ENCODE measurements around the gene RASGEF1B.
"Not testable (repeated sequence)": the region's sequence is repeated elsewhere in the genome, so short reads cannot be mapped to it uniquely, and the experiment has no call there.

RASGEF1B gene

DNA sequence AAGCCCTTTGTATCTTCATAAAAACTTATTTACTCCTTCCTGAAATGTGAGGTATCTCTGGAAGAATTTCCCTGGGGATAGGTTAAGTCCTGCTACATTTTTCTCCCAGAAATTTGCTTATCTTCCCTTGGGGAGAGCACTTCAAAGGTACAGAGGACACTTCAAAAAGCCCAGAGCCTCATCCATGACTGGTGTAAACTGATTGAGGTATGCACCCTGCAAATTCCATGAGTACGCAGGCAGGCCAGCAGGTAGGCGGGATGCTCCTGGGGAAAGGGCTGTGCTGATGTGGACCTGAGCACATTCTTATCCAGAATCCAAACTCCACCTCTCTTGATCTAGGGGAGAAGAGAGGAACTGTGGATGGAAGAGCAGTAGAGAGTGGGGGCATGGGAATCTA, 26.3 kb upstream of the RASGEF1B start:
- DNase-seq: no peak

DNA sequence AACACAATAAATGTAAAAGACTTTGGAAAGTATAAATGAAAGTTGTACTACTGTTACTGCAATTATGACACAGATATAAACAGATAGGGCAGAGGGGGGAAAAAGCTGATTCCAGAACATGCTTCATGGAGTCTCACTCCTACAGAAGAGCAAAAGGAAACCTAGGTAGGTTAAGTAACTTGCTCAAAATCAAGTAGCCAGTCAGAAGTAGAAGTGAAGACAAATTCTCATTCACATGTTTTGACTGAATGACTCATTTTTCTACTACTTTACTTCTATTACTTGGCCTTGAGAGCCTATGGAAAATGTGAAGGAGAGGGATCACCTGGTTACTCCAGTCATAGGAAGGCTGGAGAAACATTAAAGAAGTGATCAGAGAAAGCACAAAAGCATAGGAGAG, 23.6 kb upstream of the RASGEF1B start:
- DNase-seq: no peak

DNA sequence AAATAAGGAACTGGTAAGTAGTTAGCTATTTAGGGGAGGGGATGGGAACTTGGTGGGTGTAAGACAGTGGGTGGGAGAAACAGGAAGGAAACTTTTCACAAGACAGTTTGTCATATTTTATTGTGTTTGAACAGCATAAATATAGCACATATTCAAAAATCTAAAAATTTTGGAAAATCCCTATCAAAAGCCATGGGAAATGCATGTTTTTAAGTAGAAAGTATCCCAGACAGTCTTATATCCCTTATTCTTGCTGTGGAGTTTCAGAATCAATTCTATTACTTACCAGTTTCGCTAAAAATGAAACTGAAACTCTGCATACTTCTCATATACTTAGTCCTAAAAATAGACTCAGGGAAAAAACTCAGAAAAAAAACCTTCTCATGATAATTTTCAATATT, 22.3 kb upstream of the RASGEF1B start:
- DNase-seq: peak; percentile 55

DNA sequence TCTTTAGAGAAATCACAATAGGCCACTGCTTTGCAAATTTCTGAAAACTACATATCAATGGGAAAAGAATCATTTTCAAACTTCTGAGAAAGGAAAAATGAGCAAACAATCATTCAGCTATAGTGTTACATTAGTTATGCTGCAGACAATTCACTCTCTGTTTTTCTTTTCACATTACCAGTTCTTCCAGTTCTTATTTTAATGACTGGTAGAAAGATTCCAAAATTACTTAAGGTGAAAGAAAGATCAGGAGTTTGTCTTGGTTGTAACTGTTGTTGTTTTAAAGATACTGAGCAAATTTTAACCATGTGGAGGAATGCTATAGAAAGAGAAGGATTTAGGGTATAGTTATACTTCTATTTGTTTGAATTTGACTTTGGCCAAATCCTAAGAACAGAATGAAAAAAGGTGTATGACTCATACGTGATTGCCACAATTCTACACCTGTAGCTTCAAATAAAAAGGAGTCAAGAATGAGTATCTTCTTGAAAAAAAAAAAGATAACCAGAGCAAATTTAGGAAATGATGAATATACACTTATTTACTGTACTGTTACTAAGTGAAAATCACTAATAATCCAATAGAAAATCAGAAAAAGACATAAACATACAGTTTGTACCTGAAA, 21.0 kb upstream of the RASGEF1B start:
- DNase-seq: peak; percentile 41

DNA sequence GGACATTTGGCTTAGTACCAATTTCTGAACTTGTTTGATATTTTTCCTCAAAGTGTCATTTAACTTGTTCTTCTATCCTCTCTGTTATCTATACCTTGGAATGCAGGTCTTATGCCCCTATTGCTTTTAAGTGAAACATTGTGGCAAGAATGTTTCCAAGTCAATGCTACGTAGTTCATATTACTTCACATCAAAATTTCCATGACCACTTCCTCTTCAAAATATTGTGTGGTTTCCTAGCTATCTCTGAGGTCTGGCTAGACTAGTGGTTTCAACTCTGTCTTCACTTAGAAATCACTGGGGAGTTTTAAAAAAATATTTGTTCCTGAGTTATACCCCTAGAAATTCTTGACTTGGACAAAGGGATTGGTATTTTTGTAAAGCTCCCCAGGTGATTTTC, 20.2 kb upstream of the RASGEF1B start:
- peak; percentile 10 for DNase-seq

DNA sequence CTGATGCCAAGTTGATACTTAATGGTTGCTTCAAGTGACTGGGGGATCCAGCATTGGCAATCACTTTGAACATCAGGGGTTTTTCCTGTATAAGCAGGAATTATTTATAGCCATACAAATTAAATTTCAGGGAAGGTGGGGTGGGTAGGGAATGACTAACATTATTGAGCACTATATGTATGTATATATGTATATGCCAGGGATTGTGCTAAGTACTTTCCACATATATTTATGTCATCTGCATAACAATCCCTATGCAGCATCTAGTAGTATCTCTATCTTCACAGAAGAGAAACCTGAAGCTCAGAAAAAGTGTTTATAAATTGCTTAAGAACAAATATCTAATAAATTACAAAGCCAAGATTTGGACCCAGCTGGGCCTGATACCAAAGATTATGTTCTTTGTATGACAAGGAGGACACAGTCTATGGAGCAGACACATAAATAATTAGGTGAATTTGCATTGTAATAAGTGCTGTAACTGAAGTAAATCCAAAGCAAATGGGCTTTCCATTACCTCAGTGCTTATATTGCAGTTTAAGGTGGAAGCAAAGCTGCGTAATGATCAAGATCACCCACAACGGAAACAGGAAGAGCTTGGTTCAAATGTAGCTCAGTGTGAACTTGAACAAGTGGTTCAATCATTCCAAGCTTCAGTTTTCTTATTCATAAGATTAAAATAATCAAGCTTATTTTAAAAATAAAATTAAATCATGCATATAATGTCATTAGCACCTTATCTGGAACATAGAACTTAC, 18.9 kb upstream of the RASGEF1B start:
- DNase-seq: no peak

DNA sequence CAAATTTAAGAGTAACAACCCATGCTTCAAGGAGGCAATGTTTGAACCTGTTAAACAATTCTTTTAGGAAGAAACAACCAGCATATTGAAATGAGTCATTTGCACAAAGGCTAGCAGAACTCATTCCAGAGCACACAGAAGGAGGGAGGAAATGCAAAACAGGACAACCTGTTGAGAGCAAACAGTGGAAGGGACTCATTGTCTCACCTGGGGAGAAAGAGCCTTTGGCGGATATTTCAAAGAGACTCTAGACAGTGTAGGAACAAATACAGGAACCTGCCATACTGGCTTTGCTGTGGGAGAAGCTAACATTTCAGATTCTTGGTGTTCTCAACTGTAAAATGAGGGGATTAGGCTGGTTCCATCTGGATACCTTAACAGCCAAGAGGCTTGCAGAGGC, 14.8 kb upstream of the RASGEF1B start:
- peak; percentile 87 for DNase-seq

DNA sequence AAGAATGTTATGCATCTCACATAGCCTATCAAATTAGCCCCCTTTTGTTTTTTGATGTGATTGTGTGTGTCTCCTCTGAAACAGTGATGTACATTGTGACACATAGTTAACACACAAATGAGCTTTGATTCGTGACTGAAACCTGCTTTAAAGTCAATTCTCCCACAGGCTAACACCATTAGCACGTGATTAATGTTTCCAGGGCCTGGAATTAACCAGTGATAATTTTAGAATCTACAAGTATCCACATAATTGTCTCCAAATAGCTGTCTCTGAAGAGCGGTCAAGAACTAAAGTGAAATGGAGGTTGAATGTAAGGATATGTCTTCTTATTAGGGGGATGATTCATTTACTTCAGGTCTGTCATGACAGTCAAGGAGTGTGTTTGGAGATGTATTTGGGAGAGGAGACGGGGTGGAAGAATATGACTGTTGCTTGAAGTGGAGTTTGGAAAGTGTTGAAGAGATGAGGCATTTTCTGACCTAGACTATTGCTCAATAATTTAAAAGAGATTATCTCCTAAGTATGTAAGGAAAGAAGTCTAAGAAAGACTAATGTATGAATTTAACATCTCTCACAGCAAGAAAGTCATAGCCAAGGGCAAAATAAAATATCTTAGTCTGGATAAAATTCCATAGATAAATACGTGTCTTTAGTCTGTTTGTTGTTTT, 13.7 kb upstream of the RASGEF1B start:
- no peak for DNase-seq

DNA sequence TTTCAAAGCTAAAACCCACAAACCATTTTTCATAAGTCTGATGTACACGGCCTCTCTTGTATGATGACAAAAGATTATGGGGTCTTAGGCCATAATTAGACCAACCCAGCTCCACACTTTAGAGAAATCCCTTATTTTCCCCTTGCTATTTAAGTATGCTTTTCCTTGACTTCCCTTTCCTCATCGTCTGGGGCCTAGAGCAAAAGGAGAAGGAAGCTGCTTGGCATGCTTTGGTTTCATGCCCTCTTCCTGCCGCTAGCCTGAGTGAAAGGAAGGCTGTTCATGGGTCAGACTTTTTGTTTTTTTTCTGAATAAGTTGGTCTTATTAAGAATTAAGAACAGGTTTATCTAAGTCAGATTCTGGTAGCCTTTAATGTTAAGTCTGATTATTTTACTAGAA, 10.6 kb upstream of the RASGEF1B start:
- no peak for DNase-seq

DNA sequence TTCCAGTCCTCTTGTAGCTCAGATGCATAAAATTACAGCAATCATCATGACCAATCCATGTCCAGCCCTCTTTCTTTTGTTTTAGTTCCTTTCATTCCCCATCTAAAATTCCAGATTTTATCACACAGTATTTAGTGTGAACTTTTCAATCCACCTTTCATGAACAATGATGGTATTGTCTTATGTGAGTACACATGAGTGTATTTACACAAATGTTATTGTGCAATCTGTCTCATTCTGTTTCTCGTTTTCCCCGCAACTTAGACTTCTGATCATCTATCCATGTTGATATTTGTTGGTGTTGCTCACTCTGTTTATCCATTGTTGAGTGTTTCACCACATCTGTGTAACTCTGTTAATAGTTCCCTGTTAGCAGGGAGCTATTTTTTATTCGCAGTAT, 9.4 kb upstream of the RASGEF1B start:
- DNase-seq: no peak

DNA sequence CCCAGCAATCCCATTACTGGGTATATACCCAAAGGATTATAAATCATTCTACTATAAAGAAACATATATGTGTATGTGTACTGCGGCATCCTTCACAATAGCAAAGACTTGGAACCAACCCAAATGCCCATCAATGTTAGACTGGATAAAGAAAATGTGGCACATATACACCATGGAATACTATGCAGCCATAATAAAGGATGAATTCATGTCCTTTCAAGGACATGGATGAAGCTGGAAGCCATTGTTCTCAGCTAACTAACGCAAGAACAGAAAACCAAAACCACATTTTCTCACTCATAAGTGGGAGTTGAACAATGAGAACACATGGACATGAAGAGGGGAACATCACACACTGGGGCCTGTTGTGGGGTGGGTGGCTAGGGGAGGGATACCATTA, 7.9 kb upstream of the RASGEF1B start:
- DNase-seq: not testable (repeated sequence)

DNA sequence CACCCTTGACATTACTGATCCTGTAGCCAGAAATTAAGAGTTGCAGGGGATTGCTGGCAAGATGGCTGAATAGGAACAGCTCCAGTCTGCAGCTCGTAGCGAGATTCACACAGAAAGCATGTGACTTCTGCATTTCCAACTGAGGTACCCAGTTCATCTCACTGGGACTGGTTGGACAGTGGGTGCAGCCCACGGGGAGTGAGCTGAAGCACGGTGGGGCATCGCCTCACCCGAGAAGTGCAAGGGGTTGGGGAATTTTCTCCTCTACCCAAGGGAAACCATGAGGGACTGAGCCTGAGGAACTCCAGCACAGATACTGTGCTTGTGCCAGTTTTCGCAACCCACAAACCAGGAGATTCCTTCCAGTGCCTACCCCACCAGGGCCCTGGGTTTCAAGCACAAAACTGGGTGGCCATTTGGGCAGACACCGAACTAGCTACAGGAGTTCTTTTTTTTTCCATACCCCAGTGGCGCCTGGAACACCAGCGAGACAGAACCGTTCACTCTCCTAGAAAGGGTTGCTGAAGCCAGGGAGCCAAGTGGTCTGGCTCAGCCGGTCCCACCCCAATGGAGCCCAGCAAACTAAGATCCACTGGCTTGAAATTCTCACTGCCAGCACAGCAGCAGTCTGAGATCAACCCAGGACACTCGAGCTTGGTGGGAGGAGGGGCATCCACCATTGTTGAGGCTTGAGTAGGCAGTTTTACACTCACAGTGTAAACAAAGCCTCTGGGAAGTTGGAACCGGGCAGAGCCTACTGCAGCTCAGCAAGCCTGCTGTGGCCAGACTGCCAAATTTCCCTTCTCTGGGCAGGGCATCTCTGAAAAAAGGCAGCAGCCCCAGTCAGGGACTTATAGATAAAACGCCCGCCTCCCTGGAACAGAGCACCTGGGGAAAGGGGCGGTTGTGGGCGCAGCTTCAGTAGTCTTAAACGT, 1.9 kb upstream of the RASGEF1B start:
- DNase-seq: peak; percentile 85

DNA sequence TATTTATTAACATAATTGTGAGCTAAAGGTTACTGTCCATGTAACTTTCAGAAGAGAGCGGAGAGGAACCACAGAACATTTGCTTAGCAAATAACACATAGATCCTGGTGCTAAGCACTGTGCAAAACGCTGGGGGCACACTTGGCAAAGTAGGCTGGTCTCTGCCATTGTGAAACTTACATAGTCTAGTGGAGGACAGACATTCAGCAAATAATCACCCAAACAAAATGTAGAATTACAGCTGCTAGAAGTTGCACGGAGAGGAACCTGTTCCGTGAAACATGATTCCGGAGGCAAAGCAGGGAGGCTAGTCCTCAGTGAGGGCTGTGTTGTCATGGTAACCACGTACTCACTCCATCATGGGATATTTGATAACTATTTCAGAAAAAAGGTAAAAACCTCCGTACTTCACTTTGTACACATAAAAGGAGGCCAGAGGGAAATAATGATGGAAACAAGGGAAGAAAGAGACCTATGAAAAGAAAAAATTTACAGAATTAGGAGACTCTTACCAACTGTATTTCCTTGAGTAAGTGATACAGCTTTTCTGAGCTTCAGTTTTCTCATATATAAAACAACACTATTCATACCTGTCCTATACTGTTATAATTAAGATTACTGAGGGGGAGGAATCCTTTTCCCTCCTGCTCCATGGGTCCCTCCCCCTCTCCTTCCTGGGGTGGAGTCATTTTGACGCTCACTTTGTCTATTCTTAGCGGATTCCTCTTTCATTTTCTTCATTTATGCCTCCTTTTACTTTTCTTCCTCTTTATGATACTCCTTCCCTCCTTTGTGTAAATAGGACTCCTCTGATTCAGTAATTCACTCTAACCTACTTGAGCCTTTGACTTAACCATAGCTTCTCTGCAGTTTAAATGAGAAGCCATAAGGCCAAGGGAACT, 825 bp upstream of the RASGEF1B start:
- peak; percentile 93 for DNase-seq

DNA sequence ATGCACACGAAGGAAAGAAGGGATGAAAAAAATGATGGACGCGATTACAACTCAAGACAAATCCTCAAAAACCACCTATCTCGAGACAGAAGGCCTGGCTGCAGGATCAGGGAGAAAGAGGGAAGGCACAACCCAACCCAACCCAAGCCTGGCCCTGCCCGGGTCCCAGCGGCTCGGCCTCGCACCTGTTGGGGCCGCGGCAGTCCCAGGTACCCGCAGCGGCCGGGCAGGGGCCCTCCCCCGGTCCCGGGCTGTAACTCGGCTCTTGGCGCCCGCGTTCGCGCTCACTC, 464 bp downstream of the RASGEF1B start:
- DNase-seq: no peak

DNA sequence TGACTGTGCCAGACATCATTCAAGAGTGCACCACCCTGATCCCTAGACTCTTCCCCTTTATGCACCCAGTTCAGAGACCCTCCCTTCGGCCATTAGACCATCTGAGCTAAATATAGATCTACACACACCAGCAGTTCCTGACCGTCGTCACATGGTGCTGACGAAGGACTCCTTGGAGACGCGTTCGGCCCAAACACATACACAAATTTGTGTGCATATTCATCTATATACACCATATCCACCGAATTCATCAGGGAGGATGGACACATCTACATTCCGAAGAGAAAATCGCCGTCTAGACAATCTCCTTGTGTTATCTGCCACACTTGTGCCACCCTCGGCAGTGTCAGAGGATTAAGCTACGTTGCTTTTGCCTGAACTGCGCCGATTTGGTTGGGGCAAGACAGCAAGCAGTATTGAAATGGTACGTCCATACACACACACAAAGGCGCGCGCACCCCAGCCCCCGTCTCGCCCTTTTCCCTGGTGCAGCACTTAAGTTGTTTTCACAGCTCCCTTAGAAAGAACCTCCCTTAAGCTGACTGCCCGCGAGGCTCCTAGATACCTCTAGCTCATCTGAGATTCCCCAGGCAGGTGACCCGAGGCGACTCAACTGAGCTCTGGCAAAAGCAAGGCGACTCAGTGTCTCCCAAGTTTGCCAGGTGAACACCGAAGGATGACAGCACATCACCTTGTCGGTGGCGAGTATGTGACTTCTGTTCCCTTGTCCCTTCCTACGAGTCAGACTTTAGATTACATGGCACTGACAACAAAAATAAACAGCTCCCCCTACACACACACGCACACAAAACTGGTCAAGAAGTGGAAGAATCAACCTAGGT, 1.0 kb downstream of the RASGEF1B start:
- DNase-seq: peak; percentile 78

DNA sequence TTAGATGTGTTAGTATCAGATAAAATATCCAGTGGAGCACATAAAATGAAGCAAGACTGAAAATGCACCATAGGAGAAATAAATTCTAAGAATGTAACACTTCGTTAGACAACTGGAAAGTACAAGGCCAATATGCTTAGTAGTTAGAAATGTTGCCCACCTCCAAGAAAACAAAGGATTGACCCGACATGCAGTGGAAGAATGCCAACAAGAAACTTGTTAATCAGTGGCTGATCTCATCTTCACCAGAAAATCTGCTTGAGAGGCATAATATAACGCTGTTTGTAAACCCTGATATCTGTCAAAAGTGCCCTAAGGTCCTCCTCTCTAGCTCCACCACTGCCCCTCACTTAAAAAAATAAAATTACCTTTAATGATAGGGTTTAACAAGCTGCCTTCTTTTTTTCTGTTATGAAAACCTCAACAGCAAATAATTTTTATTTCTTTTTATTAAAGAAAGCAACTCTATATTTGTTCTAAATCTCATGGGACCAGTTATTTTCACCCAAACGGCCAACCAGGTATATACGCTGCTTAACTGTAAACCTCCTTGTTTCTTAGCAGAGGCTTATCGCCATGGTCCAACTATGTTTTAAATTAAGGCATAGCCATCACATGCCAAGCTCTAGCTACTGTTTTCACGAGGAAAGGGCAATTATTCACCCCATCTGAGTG, 1.8 kb downstream of the RASGEF1B start:
- DNase-seq: no peak

DNA sequence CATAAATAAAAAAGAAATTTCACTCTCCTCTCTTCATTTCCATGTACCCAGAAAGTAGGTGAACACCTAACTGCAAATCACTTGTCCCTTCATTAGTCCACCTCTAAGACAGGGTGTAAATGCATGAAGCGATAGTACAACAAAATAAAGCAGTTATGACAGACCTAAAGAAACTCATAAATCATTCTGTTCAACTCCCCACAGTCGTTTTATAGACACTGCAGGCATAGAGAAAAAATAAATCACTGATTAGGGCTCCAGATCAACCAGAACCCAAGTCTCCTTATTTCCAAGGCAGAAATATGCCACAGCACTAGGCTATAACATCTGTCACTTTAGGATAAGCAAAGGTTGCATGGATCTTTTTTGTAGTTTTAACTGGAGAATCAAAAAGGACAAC, 3.0 kb downstream of the RASGEF1B start:
- no peak for DNase-seq

DNA sequence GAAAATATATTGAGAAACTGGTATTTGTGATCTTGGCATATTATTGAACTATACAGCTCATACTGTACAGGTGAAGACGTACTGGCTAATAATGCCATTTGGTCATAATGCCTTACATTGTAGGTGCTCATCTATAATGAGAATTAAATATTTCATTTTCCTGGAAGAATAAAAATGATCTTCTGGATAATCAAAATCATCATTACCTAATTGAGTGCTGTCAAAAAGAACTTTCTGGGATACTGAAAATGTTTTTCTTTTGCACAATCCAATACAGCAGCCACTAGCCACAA, 4.1 kb downstream of the RASGEF1B start:
- no peak for DNase-seq

DNA sequence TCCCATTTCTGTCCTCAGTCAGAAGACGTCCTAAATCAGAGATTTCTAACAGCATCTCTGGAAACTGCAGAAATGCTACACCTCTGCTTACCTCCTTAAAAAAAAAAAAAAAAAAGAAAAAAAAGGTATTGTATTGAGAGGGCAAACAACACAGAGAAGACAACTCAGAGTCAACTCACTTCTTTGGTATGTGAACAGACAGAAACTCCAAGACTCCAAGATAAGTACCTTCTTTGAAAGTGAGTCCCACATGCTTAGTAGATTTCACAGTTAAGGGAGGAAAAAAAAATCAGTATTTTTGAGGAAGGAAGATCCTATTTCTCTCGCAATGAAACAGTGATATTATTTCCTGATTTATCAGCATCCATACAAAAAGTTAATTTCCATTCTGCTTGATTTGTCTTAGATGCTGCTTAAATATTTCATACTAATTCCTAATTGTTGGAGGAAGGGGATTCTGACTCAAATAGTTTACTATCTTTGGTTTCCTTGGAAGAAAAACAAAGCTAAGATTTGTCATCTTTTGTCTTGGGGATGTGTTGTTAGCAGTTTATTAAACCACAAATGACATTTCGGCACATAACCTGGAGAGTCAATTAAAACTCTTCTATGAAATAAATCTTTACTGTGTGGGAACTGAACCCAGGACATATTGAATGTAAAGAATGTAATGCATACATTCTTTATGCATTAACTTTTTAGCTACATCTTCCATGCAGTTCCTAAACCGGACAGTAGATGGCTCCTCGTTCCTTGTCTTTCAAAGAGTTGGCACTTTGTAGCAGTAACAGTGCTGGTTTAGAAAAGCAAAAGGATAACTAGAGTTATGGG, 4.7 kb downstream of the RASGEF1B start:
- DNase-seq: peak; percentile 88

Data from DMS53 (cell line).